HG03139 (cell line): ENCODE measurements around the gene CD276.
"Not testable (repeated sequence)": the region's sequence is repeated elsewhere in the genome, so short reads cannot be mapped to it uniquely, and the experiment has no call there.

ENCODE experiments used
- ATAC-seq: cut with Tn5 transposase; IDR thresholded peaks from one replicate; pipeline ENCODE4 v1.9.1; 2021; ENCODE audit not compliant: unreplicated experiment

CD276 gene

GRCh38 chr15:73684581-73685455 lies 635 bp downstream of the CD276 start:
- ATAC-seq: no peak

- no peak for ATAC-seq
Observed at GRCh38 chr15:73685981-73686380, 1.8 kb downstream of the CD276 start.

- no peak for ATAC-seq
Observed at GRCh38 chr15:73686781-73687256, 2.6 kb downstream of the CD276 start.

GRCh38 chr15:73687351-73687750 lies 3.2 kb downstream of the CD276 start:
- ATAC-seq: no peak

GRCh38 chr15:73688455-73688854 lies 4.3 kb downstream of the CD276 start:
- no peak for ATAC-seq

- no peak for ATAC-seq
Observed at GRCh38 chr15:73691396-73691795, 7.2 kb downstream of the CD276 start.

GRCh38 chr15:73694419-73694818 lies 10.2 kb downstream of the CD276 start:
- ATAC-seq: no peak

- no peak for ATAC-seq
Observed at GRCh38 chr15:73695773-73696640, 11.8 kb downstream of the CD276 start.

GRCh38 chr15:73696641-73697001 lies 12.4 kb downstream of the CD276 start:
- ATAC-seq: no peak

GRCh38 chr15:73697033-73697467 lies 12.9 kb downstream of the CD276 start:
- peak; percentile 77 for ATAC-seq

GRCh38 chr15:73699249-73700040 lies 15.3 kb downstream of the CD276 start:
- no peak for ATAC-seq

- no peak for ATAC-seq
Observed at GRCh38 chr15:73700041-73700842, 16.1 kb downstream of the CD276 start.

- ATAC-seq: not testable (repeated sequence)
Observed at GRCh38 chr15:73702311-73703239, 18.4 kb downstream of the CD276 start.

- ATAC-seq: not testable (repeated sequence)
Observed at GRCh38 chr15:73703601-73704000, 19.4 kb downstream of the CD276 start.

- ATAC-seq: not testable (repeated sequence)
Observed at GRCh38 chr15:73704142-73704868, 20.1 kb downstream of the CD276 start.

- no peak for ATAC-seq
Observed at GRCh38 chr15:73704869-73705645, 20.9 kb downstream of the CD276 start.

- no peak for ATAC-seq
Observed at GRCh38 chr15:73708691-73709090, 24.5 kb downstream of the CD276 start.

- ATAC-seq: no peak
Observed at GRCh38 chr15:73709241-73709640, 25.1 kb downstream of the CD276 start.
